Ovary (tissue), 9 donors: ENCODE measurements around the gene ZNF771. TPM values are rescaled to one million over a fixed set of nuclear protein-coding genes. Genes with fewer than 3 reads are reported as not detected.
A peak's percentile ranks its signal among the peaks of the same experiment; 100 is the strongest.
"Not testable (repeated sequence)": the region's sequence is repeated elsewhere in the genome, so short reads cannot be mapped to it uniquely, and the experiment has no call there.

Source experiments
- DNase-seq, 5 donors: peaks; one replicate each; pipeline ENCODE4 v3.0.0-alpha.2; 2019 to 2020
- H3K27ac ChIP-seq, 2 donors: fragments of 200-600 bp; one replicate each; pipeline versions ENCODE4 v1.5.1 to v1.8.0; 2019 to 2022
- H3K27me3 ChIP-seq: fragments of 200-600 bp; one replicate; pipeline ENCODE4 v1.8.0; 2022
- H3K36me3 ChIP-seq: fragments of 200-600 bp; sonication (generic); one replicate; pipeline ENCODE4 v1.5.1; 2019
- H3K4me1 ChIP-seq: one replicate; pipeline ENCODE4 v1.8.1; 2013; ENCODE audit warnings: mild to moderate bottlenecking, moderate library complexity; ENCODE audit not compliant: insufficient read depth
- H3K4me3 ChIP-seq: fragments of 200-600 bp; sonication (generic); one replicate; pipeline ENCODE4 v1.5.1; 2017
- H3K9me3 ChIP-seq, 2 donors: fragments of 200-600 bp in 1 of 2; sonication (generic) in 1 of 2; one replicate each; pipeline versions ENCODE4 v1.5.1 to v1.8.1; 2013 to 2019; ENCODE audit warnings: mild to moderate bottlenecking in 1 of 2, moderate library complexity in 1 of 2
- CTCF ChIP-seq, 3 donors: fragments of 450-650 bp in 2 of 3; fragments of 200-600 bp in 1 of 3; IDR thresholded peaks; one replicate each; pipeline versions ENCODE4 v1.5.1 to v1.8.0; 2016 to 2022; ENCODE audit warnings: antibody characterized with exemption in 3 of 3, mild to moderate bottlenecking in 1 of 3
- EP300 ChIP-seq: sonication (generic); formaldehyde crosslinking; IDR thresholded peaks from one replicate; pipeline ENCODE4 v1.6.1; 2017; ENCODE audit warnings: antibody characterized with exemption
- POLR2A ChIP-seq: fragments of 450-650 bp; IDR thresholded peaks from one replicate; pipeline ENCODE4 v1.6.1; 2017; ENCODE audit warnings: antibody characterized with exemption, mild to moderate bottlenecking, moderate library complexity
- WGBS, 3 donors: extraction: QIAGEN DNeasy Blood & Tissue Kit in 1 of 3; methylation state at CpG; one replicate each; pipeline versions ENCODE4 v1.1.5 to v1.1.7; 2013 to 2017; 5-methylcytosine and 5-hydroxymethylcytosine counted together
- intact Hi-C, 4 donors: fragments of 100-400 bp; cut with DNase I; formaldehyde crosslinking; loops; one replicate each; pipeline versions ENCODE4 v1.11.0 to v1.15.1; 2022 to 2023
- polyA plus RNA-seq, 2 donors: library from polyadenylated mRNA; stranded (reverse); fragments of 200-250 nt in 1 of 2; fragments of 350-450 nt in 1 of 2; fragmentation: Illumina TruSeq in 1 of 2; extraction: RNeasy Lipid Tissue Mini Kit (QIAGEN cat#74804) in 1 of 2; gene quantifications; one replicate each; pipeline ENCODE4 v1.2.3, GENCODE V29; 2013 to 2014
- total RNA-seq, 7 donors: library from RNA; depleted of rRNA in 2 of 7; stranded (reverse); fragments of >200 nt in 2 of 7; fragmentation: NEBNext Ultra II Directional in 3 of 7; extraction: Animal tissue kit (Norgen Biotek cat#: 25700) in 3 of 7; gene quantifications; one replicate each; pipeline versions ENCODE4 v1.1.0 to v1.2.4, GENCODE V29; 2016 to 2023
- donor health status: DM: no; HTN: no; CAD: no; lungs with moderate emphysema.
- donor health status: DM: no; HTN: no; CAD: no.
- donor health status: Bipolar disorder and iron deficiency.
- donor health status: DM: yes; HTN: yes; CAD: no.
- donor health status: DM: no; HTN: no; CAD: no.
- donor health status: DM: yes; HTN: yes; CAD: no.

The ZNF771 gene
- total and polyA plus RNA-seq, 9 donors = 4.1 to 33.3 (median 15.9) TPM

GRCh38 chr16:30395155-30395991 lies 12.0 kb upstream of the ZNF771 start, which contains the start of gene ZNF48:
TSS of gene ZNF48 (plus strand) at chr16:30395420. CDS start at chr16:30395795, 375 bp downstream.
- TF ChIP-seq CTCF (IDR thresholded peaks at IDR 0.05) (peak; percentile 5 to 61 (median 8)), POLR2A (no peak)
- Histone ChIP-seq H3K27me3 (no peaks in the 10 kb centered on the region), H3K4me3 (peak within 1 kb of the TSS; percentile 78), H3K4me1 (peaks cover 2% of the 10 kb centered on the region), H3K9me3 (no peaks in the 10 kb centered on the region), H3K36me3 (no peaks in the 10 kb centered on the region), H3K27ac (no peak within 1 kb of the TSS)
- intact Hi-C loops = loop anchor here in 1 of 4 donors (10.0 kb wide), 1 partner anchor 301 kb away; the partner anchor contains the start of genes TBX6 and YPEL3
- peak; percentile 82 to 92 (median 84) for DNase-seq
- 0% methylated on average over 14 to 103 of the region's 103 CpGs for WGBS, 3 donors

GRCh38 chr16:30395992-30396585 lies 11.3 kb upstream of the ZNF771 start:
- DNase-seq = no peak
- H3K4me1 ChIP-seq = peaks cover 2% of the 10 kb centered on the region
- intact Hi-C loops = loop anchor here in 1 of 4 donors (10.0 kb wide), 1 partner anchor 301 kb away; the partner anchor contains the start of genes TBX6 and YPEL3
- no peaks in the 10 kb centered on the region for H3K27me3 ChIP-seq
- no peaks in the 10 kb centered on the region for H3K9me3 ChIP-seq
- no peak overlapping the region for H3K27ac ChIP-seq
- H3K36me3 ChIP-seq = no peaks in the 10 kb centered on the region
- whole genome bisulfite sequencing, 3 donors = 14 to 15% (median 15%) methylated on average over 13 of the region's 13 CpGs
- H3K4me3 ChIP-seq = peak overlapping the region; percentile 78
- no peak for TF ChIP-seq EP300
- TF ChIP-seq CTCF (IDR thresholded peaks at IDR 0.05) = no peak
- TF ChIP-seq POLR2A = no peak

GRCh38 chr16:30396627-30397026 lies 10.8 kb upstream of the ZNF771 start:
- DNase-seq, H3K9me3 ChIP-seq, H3K27ac ChIP-seq, H3K36me3 ChIP-seq, H3K27me3 ChIP-seq, H3K4me3 ChIP-seq, H3K4me1 ChIP-seq: not testable (repeated sequence)
- intact Hi-C loops = loop anchor here in 1 of 4 donors (10.0 kb wide), 1 partner anchor 302 kb away; the partner anchor contains the start of genes TBX6 and YPEL3
- 74 to 84% (median 78%) methylated on average over 4 of the region's 4 CpGs for WGBS, 3 donors

GRCh38 chr16:30397056-30397455 lies 10.3 kb upstream of the ZNF771 start:
- Histone ChIP-seq H3K36me3 (no peaks in the 10 kb centered on the region), H3K27me3 (no peaks in the 10 kb centered on the region), H3K4me3 (no peak overlapping the region), H3K9me3 (no peaks in the 10 kb centered on the region), H3K4me1 (peaks cover 2% of the 10 kb centered on the region), H3K27ac (no peak overlapping the region)
- intact Hi-C loops = loop anchor here in 1 of 4 donors (10.0 kb wide), 1 partner anchor 302 kb away; the partner anchor contains the start of genes TBX6 and YPEL3
- WGBS, 3 donors = 69 to 72% (median 70%) methylated on average over 4 of the region's 4 CpGs
- DNase-seq = no peak
- TF ChIP-seq CTCF (IDR thresholded peaks at IDR 0.05) = no peak
- no peak for TF ChIP-seq EP300
- no peak for TF ChIP-seq POLR2A
